GM23338 (cell line): ENCODE measurements around the gene MYLK4. TPM values are rescaled to one million over a fixed set of nuclear protein-coding genes. Genes with fewer than 3 reads are reported as not detected.

Source experiments
- ATAC-seq: fragments of 200-7000 bp; cut with Tn5 transposase; 3 replicates; pipeline ENCODE4 v1.9.1; 2020
- DNase-seq: peaks from one replicate; pipeline ENCODE4 v3.0.0-alpha.2; 2015; ENCODE audit warnings: low spot score
- H2AFZ ChIP-seq: fragments of 200-600 bp; sonication (generic); 2 replicates; pipeline ENCODE4 v1.8.0; 2016; ENCODE audit warnings: antibody characterized with exemption, mild to moderate bottlenecking, moderate library complexity
- H3F3A ChIP-seq: fragments of 200-600 bp; sonication (generic); replicated peaks from 2 replicates; pipeline ENCODE4 v1.8.0; 2017; ENCODE audit warnings: antibody characterized with exemption, mixed run types, low read depth
- H3K27ac ChIP-seq: fragments of 200-600 bp; sonication (generic); 2 replicates; pipeline ENCODE4 v1.6.1; 2016; ENCODE audit warnings: low read depth
- H3K27me3 ChIP-seq: fragments of 200-600 bp; sonication (generic); 2 replicates; pipeline ENCODE4 v1.8.0; 2016; ENCODE audit warnings: mild to moderate bottlenecking, mixed run types, moderate library complexity; ENCODE audit not compliant: insufficient read depth
- H3K36me3 ChIP-seq: fragments of 200-600 bp; sonication (generic); 2 replicates; pipeline ENCODE4 v1.8.0; 2016; ENCODE audit warnings: mild to moderate bottlenecking; ENCODE audit not compliant: insufficient read depth
- H3K4me1 ChIP-seq: fragments of 200-600 bp; sonication (generic); 2 replicates; pipeline ENCODE4 v1.8.0; 2016; ENCODE audit warnings: mild to moderate bottlenecking, moderate library complexity; ENCODE audit not compliant: insufficient read depth
- H3K4me2 ChIP-seq: fragments of 200-600 bp; sonication (generic); 2 replicates; pipeline ENCODE4 v1.7.1; 2017; ENCODE audit warnings: mixed run types
- H3K4me3 ChIP-seq: fragments of 200-600 bp; sonication (generic); 2 replicates; pipeline ENCODE4 v1.6.1; 2016; ENCODE audit warnings: mixed run types
- H3K79me2 ChIP-seq: fragments of 200-600 bp; sonication (generic); replicated peaks from 2 replicates; pipeline ENCODE4 v1.8.0; 2017; ENCODE audit warnings: mild to moderate bottlenecking; ENCODE audit not compliant: insufficient read depth
- H3K9me2 ChIP-seq: fragments of 200-600 bp; sonication (generic); 2 replicates; pipeline ENCODE4 v1.8.0; 2017; ENCODE audit not compliant: insufficient read depth
- H4K20me1 ChIP-seq: fragments of 200-600 bp; sonication (generic); replicated peaks from 2 replicates; pipeline ENCODE4 v1.8.0; 2017; ENCODE audit warnings: mild to moderate bottlenecking; ENCODE audit not compliant: insufficient read depth
- H3K27ac Mint-ChIP-seq: 2 replicates; pipeline ENCODE4 v1.8.0; 2020; ENCODE audit warnings: inconsistent platforms, mild to moderate bottlenecking, moderate library complexity, mixed read lengths
- H3K27me3 Mint-ChIP-seq: 3 replicates; pipeline ENCODE4 v1.8.0; 2022; ENCODE audit warnings: low read depth, mild to moderate bottlenecking, moderate library complexity, mixed read lengths, inconsistent platforms; ENCODE audit not compliant: insufficient read depth, poor library complexity
- H3K36me3 Mint-ChIP-seq: 3 replicates; pipeline ENCODE4 v1.8.0; 2021; ENCODE audit warnings: low read depth, mild to moderate bottlenecking, inconsistent platforms, moderate library complexity, mixed read lengths
- H3K4me1 Mint-ChIP-seq: 3 replicates; pipeline ENCODE4 v1.8.0; 2020; ENCODE audit warnings: mild to moderate bottlenecking, inconsistent platforms, mixed read lengths
- H3K4me3 Mint-ChIP-seq: 3 replicates; pipeline ENCODE4 v1.8.0; 2021; ENCODE audit warnings: moderate library complexity, mild to moderate bottlenecking, inconsistent platforms, mixed read lengths
- H3K9me3 Mint-ChIP-seq: 3 replicates; pipeline ENCODE4 v1.8.0; 2020; ENCODE audit warnings: moderate library complexity, mild to moderate bottlenecking, inconsistent platforms, mixed read lengths
- CREB1 ChIP-seq: fragments of 250-450 bp; sonication (Bioruptor Pico); IDR thresholded peaks from 2 replicates; pipeline ENCODE4 v1.5.0; 2020; ENCODE audit warnings: low read depth, mild to moderate bottlenecking, moderate library complexity
- ETS1 ChIP-seq: IDR thresholded peaks from 2 replicates; pipeline ENCODE4 v1.6.1; 2016; ENCODE audit warnings: antibody characterized with exemption
- EZH2 ChIP-seq: fragments of 200-600 bp; sonication (generic); IDR thresholded peaks from one replicate; pipeline ENCODE4 v1.8.0; 2017; ENCODE audit warnings: antibody characterized with exemption, mild to moderate bottlenecking, low read depth; ENCODE audit not compliant: unreplicated experiment
- EZH2phosphoT487 ChIP-seq: fragments of 200-600 bp; sonication (generic); IDR thresholded peaks from one replicate; pipeline ENCODE4 v1.8.1; 2018; ENCODE audit warnings: antibody characterized with exemption; ENCODE audit not compliant: unreplicated experiment
- JUNB ChIP-seq: IDR thresholded peaks from one replicate; pipeline ENCODE4 v1.6.1; 2016; ENCODE audit warnings: antibody characterized with exemption; ENCODE audit not compliant: unreplicated experiment
- NANOG ChIP-seq: IDR thresholded peaks from 2 replicates; pipeline ENCODE4 v1.6.1; 2016; ENCODE audit warnings: antibody characterized with exemption, borderline replicate concordance
- STAT1 ChIP-seq: IDR thresholded peaks from one replicate; pipeline ENCODE4 v1.6.1; 2016; ENCODE audit warnings: antibody characterized with exemption; ENCODE audit not compliant: unreplicated experiment
- ZNF331 ChIP-seq: fragments of 250-450 bp; sonication (Bioruptor Pico); IDR thresholded peaks from 2 replicates; pipeline ENCODE4 v1.5.0; 2020; ENCODE audit warnings: low read depth, mild to moderate bottlenecking, moderate library complexity
- polyA plus RNA-seq: library from polyadenylated mRNA; unstranded; fragments of >200 nt; fragmentation: Nextera tagmentation; extraction: Ambion mirVana; gene quantifications from 2 replicates; pipeline ENCODE4 v1.2.1, GENCODE V29; 2016
- total RNA-seq: library from RNA; depleted of rRNA; stranded (reverse); fragments of >200 nt; shearing (Covaris generic); gene quantifications from 2 replicates; pipeline ENCODE4 v1.2.3, GENCODE V29; 2014
- TF ChIP-seq, protein P1 (sequence below), 2 experiments: fragments of 200-600 bp in 1 of 2; sonication (generic) in 1 of 2; conservative IDR thresholded peaks; 2 replicates each; pipeline versions ENCODE4 v1.5.1 to v1.6.1; 2016 to 2017; ENCODE audit warnings: antibody characterized with exemption in 2 of 2, low read depth in 2 of 2, mild to moderate bottlenecking in 2 of 2, moderate library complexity in 1 of 2
- TF ChIP-seq, protein P2 (sequence below): IDR thresholded peaks from one replicate; pipeline ENCODE4 v1.6.1; 2018; ENCODE audit warnings: antibody characterized with exemption; ENCODE audit not compliant: unreplicated experiment

The MYLK4 gene
- total and polyA plus RNA-seq, 2 experiments from 2014 or later = 0.03 to 0.17 TPM

- no peak for DNase-seq
- no peak overlapping the region for H2AFZ ChIP-seq
- H3K27me3 ChIP-seq = no peaks in the 10 kb centered on the region
- H3K9me3 Mint-ChIP-seq = no peaks in the 10 kb centered on the region
- no peak for ATAC-seq
- 0 out of 2 replicates have a peak, but pooled peaks cover 5% of the 10 kb centered on the region for H3F3A ChIP-seq
- no peak overlapping the region for H3K4me3 Mint-ChIP-seq
- no peaks in the 10 kb centered on the region for H4K20me1 ChIP-seq
- peaks cover 5% of the 10 kb centered on the region for H3K4me1 Mint-ChIP-seq
- H3K4me3 ChIP-seq = no peak overlapping the region
- H3K9me2 ChIP-seq = 0 out of 2 replicates have a peak, but pooled peaks cover 5% of the 10 kb centered on the region
- no peak overlapping the region for H3K27ac ChIP-seq
- no peak overlapping the region for H3K27ac Mint-ChIP-seq
- no peaks in the 10 kb centered on the region for H3K36me3 ChIP-seq
- TF ChIP-seq CREB1 (CRISPR knock-in tag) (no peak), STAT1 (no peak), EZH2 (no peak), ETS1 (no peak), ZNF331 (CRISPR knock-in tag) (no peak), NANOG (no peak), EZH2phosphoT487 (no peak), JUNB (no peak)
- TF ChIP-seq, protein P1, sequence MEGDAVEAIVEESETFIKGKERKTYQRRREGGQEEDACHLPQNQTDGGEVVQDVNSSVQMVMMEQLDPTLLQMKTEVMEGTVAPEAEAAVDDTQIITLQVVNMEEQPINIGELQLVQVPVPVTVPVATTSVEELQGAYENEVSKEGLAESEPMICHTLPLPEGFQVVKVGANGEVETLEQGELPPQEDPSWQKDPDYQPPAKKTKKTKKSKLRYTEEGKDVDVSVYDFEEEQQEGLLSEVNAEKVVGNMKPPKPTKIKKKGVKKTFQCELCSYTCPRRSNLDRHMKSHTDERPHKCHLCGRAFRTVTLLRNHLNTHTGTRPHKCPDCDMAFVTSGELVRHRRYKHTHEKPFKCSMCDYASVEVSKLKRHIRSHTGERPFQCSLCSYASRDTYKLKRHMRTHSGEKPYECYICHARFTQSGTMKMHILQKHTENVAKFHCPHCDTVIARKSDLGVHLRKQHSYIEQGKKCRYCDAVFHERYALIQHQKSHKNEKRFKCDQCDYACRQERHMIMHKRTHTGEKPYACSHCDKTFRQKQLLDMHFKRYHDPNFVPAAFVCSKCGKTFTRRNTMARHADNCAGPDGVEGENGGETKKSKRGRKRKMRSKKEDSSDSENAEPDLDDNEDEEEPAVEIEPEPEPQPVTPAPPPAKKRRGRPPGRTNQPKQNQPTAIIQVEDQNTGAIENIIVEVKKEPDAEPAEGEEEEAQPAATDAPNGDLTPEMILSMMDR (conservative IDR thresholded peaks at IDR 0.05; ENCODE audit: low read depth in 2 of 2) = no peak
- TF ChIP-seq, protein P2, sequence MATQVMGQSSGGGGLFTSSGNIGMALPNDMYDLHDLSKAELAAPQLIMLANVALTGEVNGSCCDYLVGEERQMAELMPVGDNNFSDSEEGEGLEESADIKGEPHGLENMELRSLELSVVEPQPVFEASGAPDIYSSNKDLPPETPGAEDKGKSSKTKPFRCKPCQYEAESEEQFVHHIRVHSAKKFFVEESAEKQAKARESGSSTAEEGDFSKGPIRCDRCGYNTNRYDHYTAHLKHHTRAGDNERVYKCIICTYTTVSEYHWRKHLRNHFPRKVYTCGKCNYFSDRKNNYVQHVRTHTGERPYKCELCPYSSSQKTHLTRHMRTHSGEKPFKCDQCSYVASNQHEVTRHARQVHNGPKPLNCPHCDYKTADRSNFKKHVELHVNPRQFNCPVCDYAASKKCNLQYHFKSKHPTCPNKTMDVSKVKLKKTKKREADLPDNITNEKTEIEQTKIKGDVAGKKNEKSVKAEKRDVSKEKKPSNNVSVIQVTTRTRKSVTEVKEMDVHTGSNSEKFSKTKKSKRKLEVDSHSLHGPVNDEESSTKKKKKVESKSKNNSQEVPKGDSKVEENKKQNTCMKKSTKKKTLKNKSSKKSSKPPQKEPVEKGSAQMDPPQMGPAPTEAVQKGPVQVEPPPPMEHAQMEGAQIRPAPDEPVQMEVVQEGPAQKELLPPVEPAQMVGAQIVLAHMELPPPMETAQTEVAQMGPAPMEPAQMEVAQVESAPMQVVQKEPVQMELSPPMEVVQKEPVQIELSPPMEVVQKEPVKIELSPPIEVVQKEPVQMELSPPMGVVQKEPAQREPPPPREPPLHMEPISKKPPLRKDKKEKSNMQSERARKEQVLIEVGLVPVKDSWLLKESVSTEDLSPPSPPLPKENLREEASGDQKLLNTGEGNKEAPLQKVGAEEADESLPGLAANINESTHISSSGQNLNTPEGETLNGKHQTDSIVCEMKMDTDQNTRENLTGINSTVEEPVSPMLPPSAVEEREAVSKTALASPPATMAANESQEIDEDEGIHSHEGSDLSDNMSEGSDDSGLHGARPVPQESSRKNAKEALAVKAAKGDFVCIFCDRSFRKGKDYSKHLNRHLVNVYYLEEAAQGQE = no peak
- H3K36me3 Mint-ChIP-seq = no peaks in the 10 kb centered on the region
- no peaks in the 10 kb centered on the region for H3K4me1 ChIP-seq
- peaks cover 3% of the 10 kb centered on the region for H3K27me3 Mint-ChIP-seq
- no peaks in the 10 kb centered on the region for H3K79me2 ChIP-seq
- no peak overlapping the region for H3K4me2 ChIP-seq
Observed at GRCh38 chr6:2688401-2689064, 62.2 kb downstream of the MYLK4 start.
